Endothelial cell of umbilical vein (primary cell): Measurements from ENCODE around the gene CLIC3. TPM values are rescaled to one million over a fixed set of nuclear protein-coding genes. Genes with fewer than 3 reads are reported as not detected.
A peak's percentile ranks its signal among the peaks of the same experiment; 100 is the strongest.

Source experiments
- BruUV-seq: library from RNA; stranded (reverse); fragments of 400-500 nt; replicated peaks from 2 replicates; lab custom pipeline; 2021; lab: Mats Ljungman, UMichigan
- CTCF ChIA-PET: fragments of 300-600, 350-600 bp; sonication (Branson Sonifier 250); formaldehyde crosslinking; loops from one replicate; lab custom pipeline; 2021; ENCODE audit warnings: antibody characterized with exemption, inconsistent platforms; lab: Charles Lee
- POLR2A ChIA-PET: fragments of 300-600, 350-600 bp; sonication (Branson Sonifier 250); formaldehyde crosslinking; loops from one replicate; lab custom pipeline; 2021; ENCODE audit warnings: antibody characterized with exemption, inconsistent platforms; lab: Charles Lee
- DNase-seq: peaks from one replicate; pipeline ENCODE4 v3.0.0-alpha.2; 2011; ENCODE audit warnings: low read depth, low spot score
- FAIRE-seq: peaks from 2 replicates; lab custom pipeline; 2011; peaks lifted over from hg19 to GRCh38; lab: Jason Lieb, UNC
- H2AFZ ChIP-seq: 2 replicates; pipeline ENCODE4 v1.6.0; 2012; ENCODE audit warnings: low read depth, low read length, control low read depth, inconsistent platforms
- H3K27ac ChIP-seq: 2 replicates; pipeline ENCODE4 v1.5.1; 2011; ENCODE audit warnings: low read depth, mild to moderate bottlenecking, control low read depth, low read length, moderate library complexity; ENCODE audit not compliant: insufficient read depth
- H3K27me3 ChIP-seq, 2 experiments: 2 replicates each; pipeline versions ENCODE4 v1.6.0 to v1.6.1; 2011; ENCODE audit warnings: low read length in 2 of 2, mixed read lengths in 1 of 2; ENCODE audit not compliant: control insufficient read depth in 2 of 2, insufficient read depth in 2 of 2
- H3K36me3 ChIP-seq, 2 experiments: 2 replicates in 1 of 2; 3 replicates in 1 of 2; pipeline ENCODE4 v1.5.1; 2011; ENCODE audit warnings: low read length in 2 of 2, mild to moderate bottlenecking in 1 of 2, moderate library complexity in 1 of 2; ENCODE audit not compliant: control insufficient read depth in 2 of 2, insufficient read depth in 2 of 2; ENCODE audit errors: extremely low read depth in 1 of 2
- H3K4me1 ChIP-seq: 3 replicates; pipeline ENCODE4 v1.5.1; 2011; ENCODE audit warnings: mild to moderate bottlenecking, low read length; ENCODE audit not compliant: control insufficient read depth, insufficient read depth; ENCODE audit errors: extremely low read depth
- H3K4me2 ChIP-seq: 2 replicates; pipeline ENCODE4 v1.6.1; 2011; ENCODE audit warnings: low read length, control low read depth, mixed read lengths; ENCODE audit not compliant: insufficient read depth
- H3K4me3 ChIP-seq, 3 experiments: fragments of 200-600 bp in 1 of 3; sonication (generic), shearing (Covaris generic) in 1 of 3; replicated peaks in 1 of 3; 2 replicates each; pipeline ENCODE4 v1.5.1; 2011 to 2016; ENCODE audit warnings: control low read depth in 3 of 3, low read length in 3 of 3, mild to moderate bottlenecking in 2 of 3, inconsistent platforms in 1 of 3, low read depth in 1 of 3, moderate library complexity in 1 of 3; ENCODE audit not compliant: insufficient read depth in 1 of 3
- H3K79me2 ChIP-seq: 2 replicates; pipeline ENCODE4 v1.6.0; 2012; ENCODE audit warnings: low read length, inconsistent platforms; ENCODE audit not compliant: control insufficient read depth, insufficient read depth
- H3K9ac ChIP-seq: replicated peaks from 2 replicates; pipeline ENCODE3; 2011; ENCODE audit warnings: low read length, control low read depth; ENCODE audit not compliant: insufficient read depth; ENCODE audit errors: extremely low read depth
- H3K9me1 ChIP-seq: replicated peaks from 3 replicates; pipeline ENCODE4 v1.6.0; 2011; ENCODE audit warnings: mild to moderate bottlenecking, low read length; ENCODE audit not compliant: control insufficient read depth, insufficient read depth; ENCODE audit errors: extremely low read depth
- H3K9me3 ChIP-seq: replicated peaks from 2 replicates; pipeline ENCODE4 v1.5.1; 2012; ENCODE audit warnings: low read length, inconsistent platforms; ENCODE audit not compliant: control insufficient read depth, insufficient read depth
- H4K20me1 ChIP-seq: replicated peaks from 2 replicates; pipeline ENCODE3; 2011; ENCODE audit warnings: mild to moderate bottlenecking, low read length; ENCODE audit not compliant: control insufficient read depth, insufficient read depth; ENCODE audit errors: extremely low read depth
- EZH2 ChIP-seq: IDR thresholded peaks from 2 replicates; pipeline ENCODE4 v1.6.1; 2012; ENCODE audit warnings: borderline replicate concordance, low read depth, mild to moderate bottlenecking, moderate library complexity, low read length, inconsistent platforms; ENCODE audit not compliant: severe bottlenecking
- FOS ChIP-seq: IDR thresholded peaks from 2 replicates; pipeline ENCODE4 v1.6.1; 2011; ENCODE audit warnings: mild to moderate bottlenecking, low read length, moderate library complexity, borderline replicate concordance; ENCODE audit not compliant: insufficient read depth
- GATA2 ChIP-seq: IDR thresholded peaks from 2 replicates; pipeline ENCODE4 v1.7.0; 2011; ENCODE audit warnings: low read depth, mild to moderate bottlenecking, moderate library complexity, mixed read lengths, low read length; ENCODE audit not compliant: insufficient read length, insufficient read depth
- JUN ChIP-seq: IDR thresholded peaks from 2 replicates; pipeline ENCODE4 v1.6.1; 2011; ENCODE audit warnings: borderline replicate concordance, low read depth; ENCODE audit not compliant: insufficient read length, insufficient read depth
- MYC ChIP-seq: IDR thresholded peaks from one replicate; pipeline ENCODE4 v1.6.1; 2011; ENCODE audit warnings: mild to moderate bottlenecking, low read depth, low read length
- POLR2A ChIP-seq: IDR thresholded peaks from 2 replicates; pipeline ENCODE4 v1.6.1; 2012; ENCODE audit warnings: low read depth, mild to moderate bottlenecking, control low read depth, low read length
- POLR2AphosphoS5 ChIP-seq: IDR thresholded peaks from 2 replicates; pipeline ENCODE4 v1.6.1; 2012; ENCODE audit warnings: low read depth, mild to moderate bottlenecking, control low read depth, low read length, moderate library complexity; ENCODE audit not compliant: insufficient read depth
- dilution Hi-C: fragments of 300-500 bp; cut with MboI; formaldehyde crosslinking; loops from one replicate; pipeline ENCODE4 v1.15.0; 2019; ENCODE audit warnings: low sequenced_read_pairs; ENCODE audit not compliant: extremely low pct_ligation_motif_present
- intact Hi-C: fragments of 100-400 bp; cut with micrococcal nuclease; formaldehyde crosslinking; loops from one replicate; pipeline ENCODE4 v1.10.0; 2022
- polyA plus RNA-seq, 4 experiments: library from polyadenylated mRNA; depleted of rRNA in 3 of 4; stranded (reverse) in 3 of 4; unstranded in 1 of 4; fragments of >200 nt; gene quantifications; 2 replicates each; pipeline versions ENCODE4 v1.2.1 to v1.2.3, GENCODE V29; 2011 to 2012; ENCODE audit warnings: missing spikeins in 1 of 4
- total RNA-seq: library from RNA; stranded (reverse); gene quantifications from 2 replicates; pipeline ENCODE4 v1.2.3, GENCODE V29; 2021
- TF ChIP-seq, protein P1 (sequence below): IDR thresholded peaks from 2 replicates; pipeline ENCODE4 v1.6.1; 2011; ENCODE audit not compliant: insufficient read depth, insufficient read length
- TF ChIP-seq, protein P2 (sequence below), 2 donors: IDR thresholded peaks; 1 replicate in 1 of 2; 2 replicates in 1 of 2; pipeline ENCODE4 v1.5.1; 2011; ENCODE audit warnings: low read length in 2 of 2, mild to moderate bottlenecking in 2 of 2, moderate library complexity in 2 of 2, control low read depth in 1 of 2, inconsistent platforms in 1 of 2, low read depth in 1 of 2; ENCODE audit not compliant: insufficient read depth in 1 of 2; ENCODE audit errors: extremely low read depth in 1 of 2

The CLIC3 gene
- total and polyA plus RNA-seq, 2 donors (not counting 3 experiments of a cell fraction or from before 2014, with no cell fraction given) = 2.3 TPM; not detected in 1

DNA sequence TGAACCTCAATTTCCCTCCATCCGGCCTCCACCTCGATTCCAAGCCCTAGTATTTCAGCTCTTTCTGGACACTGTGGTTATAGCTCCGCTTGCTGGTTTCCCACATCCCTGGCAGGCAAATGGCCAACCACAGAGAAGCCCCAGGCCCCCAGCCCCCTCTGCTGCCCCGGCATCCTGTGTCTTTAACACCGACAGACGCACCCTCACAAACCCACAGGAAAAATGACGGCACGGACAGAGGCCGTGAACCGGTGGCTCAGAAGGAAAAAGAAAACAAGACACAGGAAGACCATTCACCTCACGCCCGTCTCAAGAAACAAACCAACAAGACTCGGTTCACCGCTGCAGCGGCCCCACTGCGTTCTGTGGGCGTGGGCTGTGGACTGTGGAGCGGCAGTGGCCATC is 1.5 kb upstream of the CLIC3 start:
- peak overlapping the region; percentile 64 for H3K27ac ChIP-seq
- FAIRE-seq = peak; percentile 89
- no peak overlapping the region for H3K4me3 ChIP-seq
- H3K36me3 ChIP-seq = no peaks in the 10 kb centered on the region
- H3K27me3 ChIP-seq = no peaks in the 10 kb centered on the region
- intact Hi-C loops (loop anchor here (5.0 kb wide), 1 partner anchor 156 kb away; the partner anchor contains the start of gene AJM1), dilution Hi-C loops (no loop called here)
- no peaks in the 10 kb centered on the region for H4K20me1 ChIP-seq
- CTCF ChIA-PET = interaction anchor here (0.7 to 2.7 kb wide), 9 partner anchors 12 to 207 kb away, joined by 3 to 27 read pairs (median 3); partner anchors contain the start of genes AJM1 and TMEM141
- POLR2A ChIA-PET = no interaction called here
- DNase-seq = peak; percentile 67
- no peaks in the 10 kb centered on the region for H3K9me1 ChIP-seq
- BruUV-seq = no TSS peak
- peaks cover 29% of the 10 kb centered on the region for H3K4me1 ChIP-seq
- no peak for TF ChIP-seq POLR2AphosphoS5
- peak; percentile 54 for TF ChIP-seq FOS
- TF ChIP-seq, protein P1, sequence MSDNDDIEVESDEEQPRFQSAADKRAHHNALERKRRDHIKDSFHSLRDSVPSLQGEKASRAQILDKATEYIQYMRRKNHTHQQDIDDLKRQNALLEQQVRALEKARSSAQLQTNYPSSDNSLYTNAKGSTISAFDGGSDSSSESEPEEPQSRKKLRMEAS = no peak
- no peak for TF ChIP-seq JUN
- TF ChIP-seq GATA2 = no peak
- TF ChIP-seq, protein P2, sequence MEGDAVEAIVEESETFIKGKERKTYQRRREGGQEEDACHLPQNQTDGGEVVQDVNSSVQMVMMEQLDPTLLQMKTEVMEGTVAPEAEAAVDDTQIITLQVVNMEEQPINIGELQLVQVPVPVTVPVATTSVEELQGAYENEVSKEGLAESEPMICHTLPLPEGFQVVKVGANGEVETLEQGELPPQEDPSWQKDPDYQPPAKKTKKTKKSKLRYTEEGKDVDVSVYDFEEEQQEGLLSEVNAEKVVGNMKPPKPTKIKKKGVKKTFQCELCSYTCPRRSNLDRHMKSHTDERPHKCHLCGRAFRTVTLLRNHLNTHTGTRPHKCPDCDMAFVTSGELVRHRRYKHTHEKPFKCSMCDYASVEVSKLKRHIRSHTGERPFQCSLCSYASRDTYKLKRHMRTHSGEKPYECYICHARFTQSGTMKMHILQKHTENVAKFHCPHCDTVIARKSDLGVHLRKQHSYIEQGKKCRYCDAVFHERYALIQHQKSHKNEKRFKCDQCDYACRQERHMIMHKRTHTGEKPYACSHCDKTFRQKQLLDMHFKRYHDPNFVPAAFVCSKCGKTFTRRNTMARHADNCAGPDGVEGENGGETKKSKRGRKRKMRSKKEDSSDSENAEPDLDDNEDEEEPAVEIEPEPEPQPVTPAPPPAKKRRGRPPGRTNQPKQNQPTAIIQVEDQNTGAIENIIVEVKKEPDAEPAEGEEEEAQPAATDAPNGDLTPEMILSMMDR (IDR thresholded peaks at IDR 0.05; ENCODE audit: extremely low read depth in 1 of 2, insufficient read depth in 1 of 2, low read depth in 1 of 2, low read length in 2 of 2) = peak; percentile 12 to 19
- TF ChIP-seq MYC = no peak
- TF ChIP-seq EZH2 = no peak
- no peak for TF ChIP-seq POLR2A
- peak overlapping the region; percentile 64 for H2AFZ ChIP-seq
- H3K9me3 ChIP-seq = no peaks in the 10 kb centered on the region
- H3K79me2 ChIP-seq = peaks cover 7% of the 10 kb centered on the region
- H3K9ac ChIP-seq = peak overlapping the region; percentile 10
- peak overlapping the region; percentile 28 for H3K4me2 ChIP-seq
